COR-L47 (cell line): Measurements from ENCODE around the gene ASIC5.
"Not testable (repeated sequence)": the region's sequence is repeated elsewhere in the genome, so short reads cannot be mapped to it uniquely, and the experiment has no call there.

Source experiments
- DNase-seq: peaks from one replicate; lab custom pipeline; 2025; lab: John Stamatoyannopoulos, UW

The ASIC5 gene

DNA sequence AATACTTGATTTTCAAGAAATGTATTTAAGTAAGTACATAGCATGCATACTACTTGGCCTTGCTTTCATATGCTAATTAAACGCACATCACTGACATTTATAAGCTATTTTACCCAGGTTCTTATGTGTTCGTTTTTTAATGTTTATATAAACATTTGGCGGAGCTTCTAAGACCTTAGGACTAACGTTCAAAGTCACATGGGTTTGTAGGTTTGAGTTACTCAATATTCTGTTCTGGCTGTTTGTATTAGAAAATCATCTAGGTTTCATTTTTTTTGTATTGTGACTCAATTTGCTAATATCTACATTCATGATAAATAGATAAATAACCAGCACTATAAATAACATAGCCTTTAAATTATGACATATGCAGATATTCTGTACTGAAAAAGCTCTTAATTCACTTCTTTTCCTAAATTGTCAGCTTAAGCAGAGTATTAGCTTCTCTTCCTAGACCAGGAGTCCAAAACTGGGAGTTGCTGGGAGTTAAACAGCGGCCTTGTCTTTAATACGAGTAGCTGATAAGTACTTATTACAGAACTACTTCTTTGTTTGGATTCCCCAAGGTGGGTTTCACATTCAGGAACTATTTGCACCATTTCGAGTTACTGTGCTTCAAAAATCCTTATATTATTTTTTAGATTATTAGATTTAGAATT is 65.3 kb downstream of the ASIC5 start:
- DNase-seq, result no peak

GRCh38 chr4:155799794-155800123 is 66.3 kb downstream of the ASIC5 start:
- DNase-seq, result no peak

- DNase-seq, result no peak
Measured at GRCh38 chr4:155799116-155799793, 66.8 kb downstream of the ASIC5 start.

GRCh38 chr4:155797581-155797980 is 68.5 kb downstream of the ASIC5 start:
- DNase-seq, result not testable (repeated sequence)

- DNase-seq, result no peak
Measured at GRCh38 chr4:155795991-155796390, 70.1 kb downstream of the ASIC5 start.

GRCh38 chr4:155794589-155795236 is 71.4 kb downstream of the ASIC5 start:
- DNase-seq, result no peak

GRCh38 chr4:155789982-155790381 is 76.1 kb downstream of the ASIC5 start:
- no peak for DNase-seq

GRCh38 chr4:155789391-155789790 is 76.7 kb downstream of the ASIC5 start:
- no peak for DNase-seq

GRCh38 chr4:155787113-155787710 is 78.9 kb downstream of the ASIC5 start:
- DNase-seq, result peak; percentile 53

DNA sequence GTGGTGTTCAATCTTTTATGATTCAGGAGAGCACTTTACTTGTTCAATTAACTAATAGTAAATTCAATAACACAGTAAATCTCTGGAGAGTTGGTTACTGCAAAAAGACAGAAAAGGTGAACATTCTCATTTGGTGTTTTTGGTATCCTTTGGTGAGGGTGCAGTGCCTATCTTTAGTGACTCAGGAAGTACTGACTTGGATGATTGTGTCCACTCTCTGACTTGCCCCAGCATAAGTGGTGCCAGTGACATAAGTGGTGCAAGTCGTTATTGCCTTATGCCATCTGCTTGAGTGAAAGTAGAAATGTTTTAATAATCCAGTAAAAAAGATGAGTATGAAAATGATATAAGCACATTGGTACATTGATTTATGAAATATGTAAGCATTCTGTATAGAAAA is 80.2 kb downstream of the ASIC5 start:
- DNase-seq, result no peak

DNA sequence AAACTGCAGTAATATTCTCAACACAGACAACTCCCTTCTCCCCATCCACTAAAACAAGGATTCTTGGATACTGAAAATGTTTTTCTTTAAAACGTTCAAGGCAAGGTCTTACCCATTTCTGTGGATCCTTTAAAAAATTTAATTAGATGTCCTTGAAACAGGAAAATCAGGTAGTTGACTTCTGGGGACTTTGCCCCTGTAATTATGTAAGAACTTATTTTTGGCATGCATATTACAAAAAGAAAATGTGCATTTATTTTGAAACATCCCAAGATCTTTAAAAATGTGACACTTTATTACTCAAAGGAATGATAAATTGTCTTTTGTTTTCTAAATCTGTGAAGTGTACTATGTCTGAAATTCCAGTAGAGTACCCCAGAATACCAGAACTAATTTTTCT is 81.4 kb downstream of the ASIC5 start:
- DNase-seq, result no peak

GRCh38 chr4:155781249-155781831 is 84.7 kb downstream of the ASIC5 start:
- DNase-seq, result no peak

DNA sequence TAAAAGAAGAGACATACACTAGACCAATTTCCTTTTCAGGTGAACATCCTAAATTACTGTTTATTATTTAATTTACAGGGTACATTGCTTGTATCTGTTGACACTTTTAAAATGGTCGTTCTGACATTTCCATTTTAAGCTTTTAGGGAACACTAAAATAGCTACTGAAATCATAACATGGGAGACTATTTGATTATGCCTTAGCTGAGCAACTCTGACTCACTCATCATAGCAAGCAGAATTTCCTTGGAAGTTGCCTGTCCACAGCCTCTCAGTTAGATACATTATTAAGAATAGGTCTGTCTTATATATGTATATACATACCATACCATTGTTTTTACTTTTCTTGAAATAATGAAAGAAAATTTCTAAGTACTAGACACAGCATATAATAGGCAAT is 85.3 kb downstream of the ASIC5 start:
- no peak for DNase-seq
